Liver (tissue), 9 donors: ENCODE results near the gene FAM78A. TPM values are rescaled to one million over a fixed set of nuclear protein-coding genes. Genes with fewer than 3 reads are reported as not detected.

Source experiments
- DNase-seq: peaks from one replicate; pipeline ENCODE4 v3.0.0-alpha.2; 2017; ENCODE audit warnings: low spot score
- H3K27ac ChIP-seq, 2 donors: one replicate each; pipeline ENCODE4 v1.7.0; 2013; ENCODE audit warnings: inconsistent platforms in 2 of 2, low read length in 2 of 2, control low read depth in 1 of 2, low read depth in 1 of 2, mild to moderate bottlenecking in 1 of 2
- H3K27me3 ChIP-seq, 4 donors: one replicate each; pipeline versions ENCODE4 v1.6.1 to v1.7.0; 2013; ENCODE audit warnings: low read length in 3 of 4, inconsistent platforms in 1 of 4, mild to moderate bottlenecking in 1 of 4, moderate library complexity in 1 of 4; ENCODE audit not compliant: control insufficient read depth in 4 of 4, insufficient read depth in 4 of 4
- H3K36me3 ChIP-seq, 4 donors: one replicate each; pipeline versions ENCODE4 v1.6.1 to v1.7.0; 2013; ENCODE audit warnings: low read length in 3 of 4, mild to moderate bottlenecking in 3 of 4, low read depth in 1 of 4, moderate library complexity in 1 of 4; ENCODE audit not compliant: control insufficient read depth in 4 of 4, insufficient read depth in 3 of 4
- H3K4me1 ChIP-seq, 4 donors: one replicate each; pipeline versions ENCODE4 v1.6.1 to v1.7.0; 2013; ENCODE audit warnings: low read length in 3 of 4, mild to moderate bottlenecking in 3 of 4, moderate library complexity in 1 of 4; ENCODE audit not compliant: control insufficient read depth in 4 of 4, insufficient read depth in 4 of 4
- H3K4me3 ChIP-seq, 3 donors: one replicate each; pipeline versions ENCODE4 v1.6.1 to v1.7.0; 2013; ENCODE audit warnings: low read length in 3 of 3, control low read depth in 1 of 3, low read depth in 1 of 3, mild to moderate bottlenecking in 1 of 3
- H3K9ac ChIP-seq, 2 donors: one replicate each; pipeline ENCODE4 v1.7.0; 2013; ENCODE audit warnings: low read length in 2 of 2, mild to moderate bottlenecking in 2 of 2, moderate library complexity in 2 of 2, control low read depth in 1 of 2, low read depth in 1 of 2
- H3K9me3 ChIP-seq, 4 donors: one replicate each; pipeline versions ENCODE4 v1.6.1 to v1.7.0; 2013; ENCODE audit warnings: low read length in 3 of 4; ENCODE audit not compliant: control insufficient read depth in 4 of 4
- ATF3 ChIP-seq: IDR thresholded peaks from 2 replicates; pipeline ENCODE4 v1.6.1; 2016; ENCODE audit warnings: antibody characterized with exemption
- CTCF ChIP-seq: fragments of 150-350 bp; IDR thresholded peaks from 2 replicates; pipeline ENCODE4 v1.5.1; 2017; ENCODE audit warnings: improper control_type of control experiment, low read depth, low read length; ENCODE audit not compliant: missing input control
- EGR1 ChIP-seq, 2 donors: IDR thresholded peaks; 2 replicates each; pipeline ENCODE4 v1.6.1; 2016 to 2018; ENCODE audit warnings: antibody characterized with exemption in 2 of 2, low read depth in 2 of 2
- FOXA1 ChIP-seq: IDR thresholded peaks from 2 replicates; pipeline ENCODE4 v1.6.1; 2016; ENCODE audit warnings: antibody characterized with exemption
- FOXA2 ChIP-seq: IDR thresholded peaks from 2 replicates; pipeline ENCODE4 v1.6.1; 2016; ENCODE audit warnings: antibody characterized with exemption
- GABPA ChIP-seq, 2 donors: IDR thresholded peaks in 1 of 2; conservative IDR thresholded peaks in 1 of 2; 2 replicates each; pipeline ENCODE4 v1.6.1; 2016; ENCODE audit warnings: antibody characterized with exemption in 2 of 2, mild to moderate bottlenecking in 1 of 2, moderate library complexity in 1 of 2
- HNF4A ChIP-seq, 2 donors: conservative IDR thresholded peaks; 2 replicates each; pipeline ENCODE4 v1.6.1; 2016; ENCODE audit warnings: antibody characterized with exemption in 2 of 2, mild to moderate bottlenecking in 2 of 2
- HNF4G ChIP-seq: IDR thresholded peaks from 2 replicates; pipeline ENCODE4 v1.6.1; 2016; ENCODE audit warnings: antibody characterized with exemption
- JUND ChIP-seq, 2 donors: IDR thresholded peaks; 2 replicates each; pipeline ENCODE4 v1.6.1; 2016; ENCODE audit warnings: antibody characterized with exemption in 2 of 2
- MAX ChIP-seq: IDR thresholded peaks from 2 replicates; pipeline ENCODE4 v1.6.1; 2016; ENCODE audit warnings: antibody characterized with exemption
- NR2F2 ChIP-seq: IDR thresholded peaks from 2 replicates; pipeline ENCODE4 v1.6.1; 2016; ENCODE audit warnings: antibody characterized with exemption
- RAD21 ChIP-seq, 2 donors: IDR thresholded peaks; 2 replicates each; pipeline ENCODE4 v1.6.1; 2016; ENCODE audit warnings: antibody characterized with exemption in 2 of 2, mild to moderate bottlenecking in 2 of 2
- REST ChIP-seq: IDR thresholded peaks from 2 replicates; pipeline ENCODE4 v1.6.1; 2016; ENCODE audit warnings: antibody characterized with exemption, mild to moderate bottlenecking
- RXRA ChIP-seq, 2 donors: IDR thresholded peaks; 2 replicates each; pipeline ENCODE4 v1.6.1; 2017 to 2018; ENCODE audit warnings: antibody characterized with exemption in 2 of 2, mild to moderate bottlenecking in 1 of 2
- SP1 ChIP-seq: IDR thresholded peaks from 2 replicates; pipeline ENCODE4 v1.6.1; 2018; ENCODE audit warnings: antibody characterized with exemption, mild to moderate bottlenecking
- TAF1 ChIP-seq: conservative IDR thresholded peaks from 2 replicates; pipeline ENCODE4 v1.6.1; 2016; ENCODE audit warnings: antibody characterized with exemption, mild to moderate bottlenecking
- YY1 ChIP-seq: IDR thresholded peaks from 2 replicates; pipeline ENCODE4 v1.6.1; 2016; ENCODE audit warnings: antibody characterized with exemption, mild to moderate bottlenecking
- ZBTB33 ChIP-seq: IDR thresholded peaks from 2 replicates; pipeline ENCODE4 v1.6.1; 2016; ENCODE audit warnings: antibody characterized with exemption
- WGBS: extraction: QIAGEN DNeasy Blood & Tissue Kit; methylation state at CpG from one replicate; pipeline ENCODE4 v1.1.7; 2013; 5-methylcytosine and 5-hydroxymethylcytosine counted together
- polyA plus RNA-seq, 2 donors: library from polyadenylated mRNA; stranded (reverse) in 1 of 2; unstranded in 1 of 2; fragments of 200-250 nt in 1 of 2; fragments of >200 nt in 1 of 2; fragmentation: Nextera tagmentation in 1 of 2; extraction: Ambion mirVana in 1 of 2; gene quantifications; one replicate each; pipeline versions ENCODE4 v1.2.1 to v1.2.3, GENCODE V29; 2013 to 2015
- total RNA-seq, 2 donors: library from RNA; depleted of rRNA; stranded (reverse); fragments of >200 nt; gene quantifications; one replicate each; pipeline ENCODE4 v1.2.3, GENCODE V29; 2014
- donor health status: healthy.
- donor health status: healthy.
- donor health status: healthy.
- donor health status: healthy.
- donor health status: healthy.

The FAM78A gene
- total and polyA plus RNA-seq, 4 donors, result 0.25 to 6.6 (median 1.7) TPM

- Histone ChIP-seq H3K9ac (no peak within 1 kb of the TSS), H3K9me3 (no peaks in the 10 kb centered on the region), H3K36me3 (no peaks in the 10 kb centered on the region), H3K27ac (no peak within 1 kb of the TSS), H3K4me1 (no peaks in the 10 kb centered on the region), H3K27me3 (no peaks in the 10 kb centered on the region), H3K4me3 (peak within 1 kb of the TSS in 1 of 3 donors; percentile 9)
- 66% methylated on average over 28 of the region's 28 CpGs for WGBS
- TF ChIP-seq MAX (no peak), FOXA2 (no peak), TAF1 (no peak), CTCF (no peak), REST (no peak), ATF3 (no peak), FOXA1 (no peak), ZBTB33 (no peak), RXRA (IDR thresholded peaks at IDR 0.05) (no peak), EGR1 (IDR thresholded peaks at IDR 0.05; ENCODE audit: low read depth in 2 of 2) (no peak), NR2F2 (no peak), RAD21 (IDR thresholded peaks at IDR 0.05) (no peak), YY1 (no peak), HNF4A (conservative IDR thresholded peaks at IDR 0.05) (no peak), SP1 (no peak), JUND (IDR thresholded peaks at IDR 0.05) (no peak), GABPA (IDR thresholded peaks at IDR 0.05 in 1 of 2, conservative IDR thresholded peaks at IDR 0.05 in 1 of 2) (no peak), HNF4G (no peak)
- DNase-seq, result no peak
These were observed 13.2 kb upstream of the FAM78A start, which contains the start of gene PLPP7 for GRCh38 chr9:131289301-131290035. Gene PLPP7, plus strand, starts transcription at chr9:131289723. Its CDS starts 275 bp downstream, at chr9:131289998.
